Stomach (tissue), 9 donors: ENCODE data around the gene IFIT3. TPM values are rescaled to one million over a fixed set of nuclear protein-coding genes. Genes with fewer than 3 reads are reported as not detected.

ENCODE experiments used
- DNase-seq, 2 donors: peaks; one replicate each; pipeline versions ENCODE4 v3.0.0 to v3.0.0-alpha.2; 2013 to 2019
- H3K27ac ChIP-seq, 5 donors: fragments of 200-600 bp in 4 of 5; sonication (generic) in 4 of 5; one replicate each; pipeline ENCODE4 v1.5.1; 2013 to 2019; ENCODE audit warnings: mild to moderate bottlenecking in 1 of 5, moderate library complexity in 1 of 5
- H3K27me3 ChIP-seq, 3 donors: fragments of 200-600 bp; sonication (generic); one replicate each; pipeline ENCODE4 v1.5.1; 2017 to 2019; ENCODE audit warnings: mixed run types in 1 of 3
- H3K36me3 ChIP-seq, 4 donors: fragments of 200-600 bp; sonication (generic); 1 replicate in 3 of 4; 2 replicates in 1 of 4; pipeline ENCODE4 v1.5.1; 2016 to 2019
- H3K4me1 ChIP-seq, 4 donors: fragments of 200-600 bp; sonication (generic); one replicate each; pipeline ENCODE4 v1.5.1; 2016 to 2019
- H3K4me3 ChIP-seq, 4 donors: fragments of 200-600 bp; sonication (generic) in 3 of 4; one replicate each; pipeline ENCODE4 v1.5.1; 2016 to 2019; ENCODE audit warnings: mild to moderate bottlenecking in 1 of 4
- H3K9me3 ChIP-seq, 4 donors: fragments of 200-600 bp; sonication (generic); one replicate each; pipeline ENCODE4 v1.5.1; 2016 to 2019
- CTCF ChIP-seq, 7 experiments: fragments of 450-650 bp in 4 of 7; fragments of 200-600 bp in 3 of 7; sonication (generic) in 3 of 7; IDR thresholded peaks; one replicate each; pipeline ENCODE4 v1.5.1; 2016 to 2019; ENCODE audit warnings: antibody characterized with exemption in 7 of 7, control low read depth in 2 of 7, mild to moderate bottlenecking in 1 of 7
- EP300 ChIP-seq: sonication (generic); formaldehyde crosslinking; IDR thresholded peaks from one replicate; pipeline ENCODE4 v1.6.1; 2017; ENCODE audit warnings: antibody characterized with exemption
- POLR2A ChIP-seq, 4 donors: fragments of 450-650 bp; IDR thresholded peaks; one replicate each; pipeline ENCODE4 v1.6.1; 2016; ENCODE audit warnings: antibody characterized with exemption in 4 of 4, control low read depth in 2 of 4, mild to moderate bottlenecking in 1 of 4, moderate library complexity in 1 of 4
- POLR2AphosphoS5 ChIP-seq, 3 donors: sonication (generic); formaldehyde crosslinking; IDR thresholded peaks; one replicate each; pipeline ENCODE4 v1.6.1; 2016; ENCODE audit warnings: antibody characterized with exemption in 3 of 3
- WGBS, 5 donors: extraction: QIAGEN DNeasy Blood & Tissue Kit in 3 of 5; methylation state at CpG; one replicate each; pipeline versions ENCODE4 v1.1.5 to v1.1.7; 2013 to 2018; 5-methylcytosine and 5-hydroxymethylcytosine counted together
- intact Hi-C: fragments of 100-400 bp; cut with DNase I; formaldehyde crosslinking; loops from one replicate; pipeline ENCODE4 v1.15.1; 2023; ENCODE audit warnings: low total_unique reads
- polyA plus RNA-seq, 3 donors: library from polyadenylated mRNA; stranded (reverse); fragments of 200-250 nt; gene quantifications; one replicate each; pipeline ENCODE4 v1.2.3, GENCODE V29; 2013
- total RNA-seq, 5 donors: library from RNA; depleted of rRNA; stranded (reverse); fragments of >200 nt; gene quantifications; one replicate each; pipeline versions ENCODE4 v1.1.0 to v1.2.3, GENCODE V29; 2014 to 2016
- donor health status: healthy with polysubstance abuse.
- donor health status: Bipolar disorder and iron deficiency.
- donor health status: healthy.

IFIT3 gene
- total and polyA plus RNA-seq, 8 donors: 1.3 to 11.4 (median 6.9) TPM

GRCh38 chr10:89363729-89364442, 36.1 kb downstream of the IFIT3 start:
- no peak for DNase-seq
- no peaks in the 10 kb centered on the region for H3K36me3 ChIP-seq
- no peak overlapping the region for H3K27ac ChIP-seq
- no peaks in the 10 kb centered on the region for H3K27me3 ChIP-seq
- peaks cover 4 to 14% (median 6%) of the 10 kb centered on the region in 4 donors for H3K4me1 ChIP-seq
- intact Hi-C loops: no loop called here
- TF ChIP-seq POLR2AphosphoS5 (IDR thresholded peaks at IDR 0.05): no peak
- 74 to 77% (median 76%) methylated on average over 6 of the region's 6 CpGs for WGBS, 5 donors
- no peak overlapping the region for H3K4me3 ChIP-seq
- no peaks in the 10 kb centered on the region for H3K9me3 ChIP-seq

GRCh38 chr10:89364531-89364930, 36.7 kb downstream of the IFIT3 start:
- H3K27me3 ChIP-seq: no peaks in the 10 kb centered on the region
- DNase-seq: no peak
- H3K27ac ChIP-seq: no peak overlapping the region
- WGBS, 5 donors: 93 to 98% (median 97%) methylated on average over 1 of the region's 1 CpG
- H3K36me3 ChIP-seq: no peaks in the 10 kb centered on the region
- H3K4me3 ChIP-seq: no peak overlapping the region
- TF ChIP-seq POLR2AphosphoS5 (IDR thresholded peaks at IDR 0.05): no peak
- no peak for TF ChIP-seq POLR2A (IDR thresholded peaks at IDR 0.05)
- TF ChIP-seq EP300: no peak
- TF ChIP-seq CTCF (IDR thresholded peaks at IDR 0.05): no peak
- H3K9me3 ChIP-seq: no peaks in the 10 kb centered on the region
- peaks cover 4 to 21% (median 9%) of the 10 kb centered on the region in 4 donors for H3K4me1 ChIP-seq
- intact Hi-C loops: no loop called here

GRCh38 chr10:89367529-89367928, 39.7 kb downstream of the IFIT3 start:
- H3K27ac ChIP-seq: peak overlapping the region in 2 of 5 donors; percentile 23 to 40
- 49 to 67% (median 52%) methylated on average over 4 of the region's 4 CpGs for WGBS, 5 donors
- intact Hi-C loops: no loop called here
- H3K9me3 ChIP-seq: no peaks in the 10 kb centered on the region
- peak in 1 of 2 donors; percentile 61 for DNase-seq
- no peaks in the 10 kb centered on the region for H3K36me3 ChIP-seq
- peaks cover 4 to 22% (median 9%) of the 10 kb centered on the region in 4 donors for H3K4me1 ChIP-seq
- no peak overlapping the region for H3K4me3 ChIP-seq
- H3K27me3 ChIP-seq: no peaks in the 10 kb centered on the region
- no peak for TF ChIP-seq CTCF (IDR thresholded peaks at IDR 0.05)
- no peak for TF ChIP-seq POLR2A (IDR thresholded peaks at IDR 0.05)
- TF ChIP-seq POLR2AphosphoS5 (IDR thresholded peaks at IDR 0.05): no peak
- TF ChIP-seq EP300: no peak

- H3K27me3 ChIP-seq: no peaks in the 10 kb centered on the region
- no peak for DNase-seq
- H3K9me3 ChIP-seq: no peaks in the 10 kb centered on the region
- peaks cover 4 to 24% (median 10%) of the 10 kb centered on the region in 4 donors for H3K4me1 ChIP-seq
- no peaks in the 10 kb centered on the region for H3K36me3 ChIP-seq
- no peak overlapping the region for H3K4me3 ChIP-seq
- H3K27ac ChIP-seq: no peak overlapping the region
- WGBS, 5 donors: 57 to 77% (median 61%) methylated on average over 1 of the region's 1 CpG
- no peak for TF ChIP-seq POLR2AphosphoS5 (IDR thresholded peaks at IDR 0.05)
- TF ChIP-seq CTCF (IDR thresholded peaks at IDR 0.05): no peak
- TF ChIP-seq EP300: no peak
- TF ChIP-seq POLR2A (IDR thresholded peaks at IDR 0.05): no peak
- intact Hi-C loops: no loop called here
Observed at GRCh38 chr10:89368129-89368528, 40.3 kb downstream of the IFIT3 start.
